Measurements from ENCODE around the gene NFAT5. TPM values are rescaled to one million over a fixed set of nuclear protein-coding genes. Genes with fewer than 3 reads are reported as not detected.

Gene NFAT5
- polyA plus RNA-seq, 4 donors: 0.89 to 24.7 (median 3.3) TPM

DNA sequence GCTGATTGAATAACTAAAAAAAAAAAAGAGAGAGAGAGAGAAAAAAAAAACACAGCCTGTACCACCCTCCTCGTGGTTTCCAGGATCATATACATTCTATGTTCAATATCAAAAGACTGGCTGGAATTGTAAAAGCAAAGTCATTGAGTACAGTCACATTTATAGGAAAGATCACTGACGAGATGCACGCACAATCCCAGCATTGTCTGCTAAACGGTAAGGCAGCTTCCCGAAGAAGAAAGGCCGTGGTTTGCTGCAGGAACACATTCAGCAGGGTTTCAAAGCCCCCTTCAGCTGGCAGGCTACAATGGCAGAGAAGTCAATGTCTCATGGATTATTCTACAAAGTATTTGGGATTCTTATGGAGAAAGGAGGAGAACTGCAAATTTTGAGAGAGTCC, 151.3 kb downstream of the NFAT5 start:
- Histone ChIP-seq H3K27me3 (ENCODE audit: control insufficient read depth in 3 of 3, insufficient read depth in 3 of 3, low read length in 3 of 3) (no peaks in the 10 kb centered on the region), H3K9me3 (ENCODE audit: control insufficient read depth in 2 of 2, insufficient read depth in 1 of 2, low read depth in 1 of 2, low read length in 1 of 2) (no peaks in the 10 kb centered on the region), H3K4me3 (ENCODE audit: low read depth in 1 of 3, low read length in 3 of 3) (no peak overlapping the region), H3K36me3 (ENCODE audit: control insufficient read depth in 3 of 3, insufficient read depth in 2 of 3, low read depth in 1 of 3, low read length in 3 of 3) (peaks cover 4 to 36% (median 6%) of the 10 kb centered on the region in 3 donors), H3K4me1 (ENCODE audit: control insufficient read depth in 3 of 3, insufficient read depth in 2 of 3, low read depth in 1 of 3, low read length in 2 of 3) (peaks cover 0 to under 1% (median 0%) of the 10 kb centered on the region in 3 donors), H3K27ac (ENCODE audit: low read depth in 1 of 3, low read length in 2 of 3) (no peak overlapping the region)
- FAIRE-seq (no peak), DNase-seq (no peak)
- WGBS, 3 donors: 88 to 91% (median 89%) methylated on average over 6 of the region's 6 CpGs

DNA sequence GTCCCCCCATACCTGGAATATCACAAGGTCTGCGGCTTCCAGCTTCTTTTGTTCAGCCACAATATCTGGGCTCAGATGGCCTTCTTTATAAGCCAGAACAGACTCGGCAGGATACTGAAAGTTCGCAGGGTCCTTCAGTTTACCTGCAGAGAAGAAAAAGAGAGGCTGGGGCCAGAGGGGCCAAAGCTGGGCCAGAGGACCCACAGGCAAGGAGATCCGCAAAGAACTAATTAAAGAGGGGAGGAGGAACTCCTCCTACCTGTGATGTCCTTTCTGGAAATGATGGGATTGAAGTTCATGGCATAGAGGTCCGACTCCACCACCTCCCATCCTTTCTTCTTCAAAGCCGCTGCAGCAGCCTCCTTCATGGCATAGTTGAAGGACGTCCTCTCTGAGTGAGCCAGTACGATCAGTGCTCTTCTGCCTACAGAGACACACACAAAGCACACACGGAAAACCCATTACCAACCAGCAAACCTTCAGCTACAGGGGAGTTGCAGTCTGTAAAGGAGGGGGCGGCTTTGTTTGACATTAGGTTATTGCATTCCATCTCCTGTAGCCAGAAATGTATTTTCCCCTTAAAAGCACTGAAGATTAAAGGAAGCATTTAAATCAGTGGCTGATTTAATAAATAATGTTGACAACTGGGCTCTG, 152.5 kb downstream of the NFAT5 start:
- H3K4me1 ChIP-seq (ENCODE audit: control insufficient read depth in 3 of 3, insufficient read depth in 2 of 3, low read depth in 1 of 3, low read length in 2 of 3): peaks cover 0 to 9% (median 0%) of the 10 kb centered on the region in 3 donors
- 81 to 85% (median 83%) methylated on average over 10 of the region's 10 CpGs for WGBS, 3 donors
- H3K9me3 ChIP-seq (ENCODE audit: control insufficient read depth in 2 of 2, insufficient read depth in 1 of 2, low read depth in 1 of 2, low read length in 1 of 2): no peaks in the 10 kb centered on the region
- no peak for FAIRE-seq
- H3K4me3 ChIP-seq (ENCODE audit: low read depth in 1 of 3, low read length in 3 of 3): no peak overlapping the region
- H3K36me3 ChIP-seq (ENCODE audit: control insufficient read depth in 3 of 3, insufficient read depth in 2 of 3, low read depth in 1 of 3, low read length in 3 of 3): peaks cover 2 to 25% (median 3%) of the 10 kb centered on the region in 3 donors
- no peaks in the 10 kb centered on the region for H3K27me3 ChIP-seq (ENCODE audit: control insufficient read depth in 3 of 3, insufficient read depth in 3 of 3, low read length in 3 of 3)
- H3K27ac ChIP-seq (ENCODE audit: low read depth in 1 of 3, low read length in 2 of 3): no peak overlapping the region
- no peak for DNase-seq

GRCh38 chr16:69720822-69721430, 155.2 kb downstream of the NFAT5 start:
- 72 to 87% (median 81%) methylated on average over 10 of the region's 10 CpGs for whole genome bisulfite sequencing, 3 donors
- Histone ChIP-seq H3K36me3 (ENCODE audit: control insufficient read depth in 3 of 3, insufficient read depth in 2 of 3, low read depth in 1 of 3, low read length in 3 of 3) (peaks cover 0 to 14% (median 3%) of the 10 kb centered on the region in 3 donors), H3K27ac (ENCODE audit: low read depth in 1 of 3, low read length in 2 of 3) (no peak overlapping the region), H3K4me3 (ENCODE audit: low read depth in 1 of 3, low read length in 3 of 3) (no peak overlapping the region), H3K27me3 (ENCODE audit: control insufficient read depth in 3 of 3, insufficient read depth in 3 of 3, low read length in 3 of 3) (no peaks in the 10 kb centered on the region), H3K9me3 (ENCODE audit: control insufficient read depth in 2 of 2, insufficient read depth in 1 of 2, low read depth in 1 of 2, low read length in 1 of 2) (no peaks in the 10 kb centered on the region), H3K4me1 (ENCODE audit: control insufficient read depth in 3 of 3, insufficient read depth in 2 of 3, low read depth in 1 of 3, low read length in 2 of 3) (peaks cover 0 to 27% (median 1%) of the 10 kb centered on the region in 3 donors)
- no peak for FAIRE-seq
- DNase-seq: no peak

DNA sequence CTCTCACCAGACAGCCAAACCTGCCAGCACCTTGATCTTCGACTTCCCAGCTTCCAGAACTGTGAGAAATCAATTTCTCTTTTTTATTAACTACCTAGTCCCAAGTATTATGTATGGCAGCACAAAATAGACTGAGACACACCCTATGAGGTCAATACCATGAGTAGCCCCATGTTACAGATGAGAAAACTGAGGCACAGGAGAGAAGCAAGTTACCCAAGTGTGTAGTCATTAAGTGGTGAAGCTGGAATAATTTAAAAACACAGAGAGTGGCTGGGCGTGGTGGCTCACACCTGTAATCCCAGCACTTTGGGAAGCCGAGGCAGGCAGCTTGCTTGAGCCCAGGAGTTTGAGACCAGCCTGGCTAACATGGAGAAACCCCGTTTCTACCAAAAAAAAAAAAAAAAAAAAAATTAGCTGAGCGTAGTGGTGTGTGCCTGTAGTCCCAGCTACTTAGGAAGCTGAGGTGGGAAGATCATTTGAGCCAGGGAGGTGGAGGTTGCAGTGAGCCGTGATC, 155.7 kb downstream of the NFAT5 start:
- H3K27me3 ChIP-seq (ENCODE audit: control insufficient read depth in 3 of 3, insufficient read depth in 3 of 3, low read length in 3 of 3): no peaks in the 10 kb centered on the region
- DNase-seq (no peak), FAIRE-seq (no peak)
- H3K4me1 ChIP-seq (ENCODE audit: control insufficient read depth in 3 of 3, insufficient read depth in 2 of 3, low read depth in 1 of 3, low read length in 2 of 3): peaks cover 0 to 27% (median 1%) of the 10 kb centered on the region in 3 donors
- H3K4me3 ChIP-seq (ENCODE audit: low read depth in 1 of 3, low read length in 3 of 3): no peak overlapping the region
- peaks cover 0 to 12% (median 3%) of the 10 kb centered on the region in 3 donors for H3K36me3 ChIP-seq (ENCODE audit: control insufficient read depth in 3 of 3, insufficient read depth in 2 of 3, low read depth in 1 of 3, low read length in 3 of 3)
- no peaks in the 10 kb centered on the region for H3K9me3 ChIP-seq (ENCODE audit: control insufficient read depth in 2 of 2, insufficient read depth in 1 of 2, low read depth in 1 of 2, low read length in 1 of 2)
- WGBS, 3 donors: 58 to 92% (median 88%) methylated on average over 5 to 6 of the region's 6 CpGs
- no peak overlapping the region for H3K27ac ChIP-seq (ENCODE audit: low read depth in 1 of 3, low read length in 2 of 3)

- H3K4me3 ChIP-seq (ENCODE audit: low read depth in 1 of 3, low read length in 3 of 3): no peak overlapping the region
- H3K9me3 ChIP-seq (ENCODE audit: control insufficient read depth in 2 of 2, insufficient read depth in 1 of 2, low read depth in 1 of 2, low read length in 1 of 2): no peaks in the 10 kb centered on the region
- peaks cover 0 to 34% (median 1%) of the 10 kb centered on the region in 3 donors for H3K4me1 ChIP-seq (ENCODE audit: control insufficient read depth in 3 of 3, insufficient read depth in 2 of 3, low read depth in 1 of 3, low read length in 2 of 3)
- 44 to 78% (median 70%) methylated on average over 2 of the region's 2 CpGs for WGBS, 3 donors
- H3K27ac ChIP-seq (ENCODE audit: low read depth in 1 of 3, low read length in 2 of 3): peak overlapping the region; percentile 75 to 95 (median 86)
- FAIRE-seq: no peak
- H3K27me3 ChIP-seq (ENCODE audit: control insufficient read depth in 3 of 3, insufficient read depth in 3 of 3, low read length in 3 of 3): no peaks in the 10 kb centered on the region
- H3K36me3 ChIP-seq (ENCODE audit: control insufficient read depth in 3 of 3, insufficient read depth in 2 of 3, low read depth in 1 of 3, low read length in 3 of 3): no peaks in the 10 kb centered on the region
- DNase-seq: peak in 1 of 2 donors; percentile 20
These were observed 158.7 kb downstream of the NFAT5 start for GRCh38 chr16:69724414-69724873.

DNA sequence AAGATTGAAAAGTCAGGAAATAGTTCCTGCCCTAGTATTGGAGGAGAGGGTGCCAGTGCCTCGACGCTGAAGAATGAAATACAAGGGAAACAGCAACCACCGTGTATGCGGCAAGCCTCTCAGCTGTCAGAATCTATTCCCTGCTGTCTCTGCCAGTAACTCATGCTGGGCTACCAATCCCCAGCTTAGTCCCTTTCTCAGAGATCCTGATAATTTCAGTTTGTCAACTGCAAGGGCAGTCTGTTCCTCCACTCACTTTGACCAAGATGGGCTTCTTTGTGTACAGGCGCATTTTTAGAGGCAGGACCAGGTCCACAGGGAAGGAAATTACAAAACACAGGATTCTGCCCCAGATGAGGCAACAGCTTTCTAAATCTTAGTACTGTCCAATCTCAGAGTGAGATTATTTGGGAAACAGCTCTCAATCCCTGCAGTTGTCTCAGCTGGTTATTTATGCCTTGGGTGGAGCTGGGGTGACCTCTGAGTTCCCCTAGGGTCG, 159.3 kb downstream of the NFAT5 start:
- WGBS, 3 donors: 38 to 54% (median 49%) methylated on average over 6 of the region's 6 CpGs
- FAIRE-seq (no peak), DNase-seq (peak in 1 of 2 donors; percentile 30)
- H3K4me3 ChIP-seq (ENCODE audit: low read depth in 1 of 3, low read length in 3 of 3): no peak overlapping the region
- no peaks in the 10 kb centered on the region for H3K36me3 ChIP-seq (ENCODE audit: control insufficient read depth in 3 of 3, insufficient read depth in 2 of 3, low read depth in 1 of 3, low read length in 3 of 3)
- peaks cover 0 to 34% (median 1%) of the 10 kb centered on the region in 3 donors for H3K4me1 ChIP-seq (ENCODE audit: control insufficient read depth in 3 of 3, insufficient read depth in 2 of 3, low read depth in 1 of 3, low read length in 2 of 3)
- H3K9me3 ChIP-seq (ENCODE audit: control insufficient read depth in 2 of 2, insufficient read depth in 1 of 2, low read depth in 1 of 2, low read length in 1 of 2): no peaks in the 10 kb centered on the region
- peak overlapping the region; percentile 75 to 95 (median 86) for H3K27ac ChIP-seq (ENCODE audit: low read depth in 1 of 3, low read length in 2 of 3)
- no peaks in the 10 kb centered on the region for H3K27me3 ChIP-seq (ENCODE audit: control insufficient read depth in 3 of 3, insufficient read depth in 3 of 3, low read length in 3 of 3)

DNA sequence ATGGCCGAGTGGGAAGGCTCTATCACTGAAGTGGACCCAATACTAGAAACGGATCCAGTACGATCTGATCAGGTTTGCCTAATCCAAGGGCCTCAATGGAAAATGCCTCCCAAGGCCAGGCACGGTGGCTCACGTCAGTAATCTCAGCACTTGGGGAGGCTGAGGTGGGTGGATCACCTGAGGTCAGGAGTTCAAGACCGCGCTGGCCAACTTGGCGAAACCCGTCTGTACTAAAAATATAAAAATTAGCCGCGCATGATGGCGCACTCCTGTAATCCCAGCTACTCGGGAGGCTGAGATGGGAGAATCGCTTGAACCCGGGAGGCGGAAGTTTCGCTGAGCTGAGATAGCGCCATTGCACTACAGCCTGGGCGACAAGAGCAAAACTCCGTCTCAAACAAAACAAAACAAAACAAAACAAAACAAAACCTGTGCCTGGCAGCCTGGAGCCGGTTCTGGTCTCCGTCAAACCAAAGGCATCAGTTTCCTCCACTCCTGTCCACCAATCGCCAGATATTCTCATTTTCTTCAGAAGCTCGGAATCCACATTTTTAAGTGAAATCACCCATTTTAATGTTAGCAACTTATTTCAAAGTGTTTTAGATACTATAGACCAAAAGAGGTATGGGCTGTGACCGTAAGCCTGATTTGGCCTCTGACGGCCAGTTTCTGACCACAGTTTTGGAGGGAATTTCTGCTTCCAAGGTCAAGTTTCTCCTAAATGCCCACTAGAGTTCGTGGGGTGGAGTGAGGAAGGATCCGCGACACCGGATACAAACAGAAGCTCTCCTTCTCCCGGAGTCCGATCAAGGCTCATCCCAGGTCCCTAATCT, 159.9 kb downstream of the NFAT5 start:
- 67 to 68% (median 67%) methylated on average over 32 of the region's 32 CpGs for WGBS, 3 donors
- peak overlapping the region; percentile 42 to 53 (median 45) for H3K4me3 ChIP-seq (ENCODE audit: low read depth in 1 of 3, low read length in 3 of 3)
- peaks cover 0 to 34% (median 1%) of the 10 kb centered on the region in 3 donors for H3K4me1 ChIP-seq (ENCODE audit: control insufficient read depth in 3 of 3, insufficient read depth in 2 of 3, low read depth in 1 of 3, low read length in 2 of 3)
- H3K9me3 ChIP-seq (ENCODE audit: control insufficient read depth in 2 of 2, insufficient read depth in 1 of 2, low read depth in 1 of 2, low read length in 1 of 2): no peaks in the 10 kb centered on the region
- H3K27ac ChIP-seq (ENCODE audit: low read depth in 1 of 3, low read length in 2 of 3): peak overlapping the region; percentile 75 to 95 (median 89)
- DNase-seq (peak in 1 of 2 donors; percentile 10), FAIRE-seq (no peak)
- H3K36me3 ChIP-seq (ENCODE audit: control insufficient read depth in 3 of 3, insufficient read depth in 2 of 3, low read depth in 1 of 3, low read length in 3 of 3): no peaks in the 10 kb centered on the region
- no peaks in the 10 kb centered on the region for H3K27me3 ChIP-seq (ENCODE audit: control insufficient read depth in 3 of 3, insufficient read depth in 3 of 3, low read length in 3 of 3)
